GM12892 (cell line): ENCODE results near the gene PPP3CA.

Experiments
- POLR2A ChIP-seq: IDR thresholded peaks from 2 replicates; pipeline ENCODE4 v1.6.1; 2011; ENCODE audit warnings: low read depth, low read length, control low read depth
- TAF1 ChIP-seq: IDR thresholded peaks from 2 replicates; pipeline ENCODE4 v1.6.1; 2011; ENCODE audit warnings: low read depth, mild to moderate bottlenecking, control low read depth, low read length, borderline replicate concordance

- TF ChIP-seq POLR2A (no peak), TAF1 (no peak)
Measured at GRCh38 chr4:101227715-101228114, 119.6 kb downstream of the PPP3CA start.
